AG08396 (cell line): Measurements from ENCODE around the gene ZNF519.
"Not testable (repeated sequence)": the region's sequence is repeated elsewhere in the genome, so short reads cannot be mapped to it uniquely, and the experiment has no call there.

Experiments
- DNase-seq: peaks from one replicate; pipeline ENCODE4 v3.0.0; 2012; ENCODE audit warnings: low spot score, mixed read lengths

The ZNF519 gene

DNA sequence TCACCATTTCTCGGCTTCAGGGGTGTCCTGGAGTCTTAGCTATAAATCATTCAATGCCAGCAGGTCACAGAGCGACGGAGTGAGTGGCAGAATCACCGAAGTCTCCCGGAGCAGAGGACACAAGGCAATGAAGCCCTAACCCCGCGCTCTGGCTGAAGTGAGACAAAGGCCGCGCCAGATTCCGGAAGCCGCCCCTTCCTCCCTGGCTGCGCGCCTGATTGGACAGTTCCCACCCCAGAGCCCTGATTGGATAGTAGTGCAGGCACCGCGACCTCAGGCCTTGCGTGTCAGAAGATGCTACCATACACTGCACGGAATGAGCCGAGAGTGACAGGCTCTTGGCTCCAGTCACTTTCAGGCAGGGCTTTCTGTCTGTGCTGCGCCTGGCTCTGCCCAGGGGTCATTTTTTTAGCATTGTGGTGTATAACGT lies at the start of gene ZNF519:
TSS of gene ZNF519 (minus strand) at position 165 of the 430 bp plus-strand sequence. CDS start at position 7, 158 bp downstream.
- peak; percentile 93 for DNase-seq

- DNase-seq = no peak
Observed at GRCh38 chr18:14179306-14179705, 47.1 kb upstream of the ZNF519 start.

DNA sequence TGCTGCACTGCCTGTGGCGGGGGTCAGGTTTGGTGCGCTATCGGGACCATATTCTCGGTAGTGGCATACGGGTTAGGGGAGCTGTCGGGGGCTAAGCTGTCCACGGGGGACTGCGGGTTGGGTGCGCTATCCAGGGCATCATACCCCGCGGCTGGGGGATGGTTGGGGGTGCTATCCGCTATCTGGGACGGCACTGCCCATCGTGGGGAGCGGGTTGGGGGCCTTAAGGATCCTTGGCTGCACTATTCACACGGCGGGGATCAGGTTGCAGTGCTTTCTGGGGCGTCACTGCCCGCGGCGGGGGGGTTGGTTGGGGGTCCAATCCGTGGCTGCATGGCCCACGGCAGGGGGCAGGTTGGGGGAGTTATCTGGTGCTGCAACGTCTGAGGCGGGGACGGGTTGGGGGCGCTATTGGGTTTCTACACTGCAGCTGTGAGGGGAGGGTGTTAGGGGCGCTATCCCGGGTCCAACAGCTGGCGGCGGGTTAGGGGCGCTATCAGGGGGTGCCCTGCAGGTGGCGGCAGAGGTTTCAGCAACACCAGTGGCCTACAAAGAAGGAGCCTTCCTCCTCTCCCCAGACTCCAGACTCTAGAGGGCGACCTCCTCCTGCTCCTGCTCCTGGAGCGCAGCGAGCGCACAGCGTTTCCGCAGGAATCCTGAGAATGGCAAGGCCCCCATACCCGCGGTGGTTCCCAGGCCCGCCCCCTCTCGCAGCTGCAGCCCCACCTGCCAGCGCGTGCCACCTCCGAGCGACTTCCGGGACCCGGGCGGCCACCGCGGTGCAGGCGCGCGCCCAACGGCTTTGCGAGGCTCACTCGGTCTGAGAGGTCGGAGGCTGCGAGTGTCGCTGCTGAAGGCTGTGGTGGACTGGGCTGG lies 46.3 kb upstream of the ZNF519 start:
- DNase-seq = peak; percentile 13

DNA sequence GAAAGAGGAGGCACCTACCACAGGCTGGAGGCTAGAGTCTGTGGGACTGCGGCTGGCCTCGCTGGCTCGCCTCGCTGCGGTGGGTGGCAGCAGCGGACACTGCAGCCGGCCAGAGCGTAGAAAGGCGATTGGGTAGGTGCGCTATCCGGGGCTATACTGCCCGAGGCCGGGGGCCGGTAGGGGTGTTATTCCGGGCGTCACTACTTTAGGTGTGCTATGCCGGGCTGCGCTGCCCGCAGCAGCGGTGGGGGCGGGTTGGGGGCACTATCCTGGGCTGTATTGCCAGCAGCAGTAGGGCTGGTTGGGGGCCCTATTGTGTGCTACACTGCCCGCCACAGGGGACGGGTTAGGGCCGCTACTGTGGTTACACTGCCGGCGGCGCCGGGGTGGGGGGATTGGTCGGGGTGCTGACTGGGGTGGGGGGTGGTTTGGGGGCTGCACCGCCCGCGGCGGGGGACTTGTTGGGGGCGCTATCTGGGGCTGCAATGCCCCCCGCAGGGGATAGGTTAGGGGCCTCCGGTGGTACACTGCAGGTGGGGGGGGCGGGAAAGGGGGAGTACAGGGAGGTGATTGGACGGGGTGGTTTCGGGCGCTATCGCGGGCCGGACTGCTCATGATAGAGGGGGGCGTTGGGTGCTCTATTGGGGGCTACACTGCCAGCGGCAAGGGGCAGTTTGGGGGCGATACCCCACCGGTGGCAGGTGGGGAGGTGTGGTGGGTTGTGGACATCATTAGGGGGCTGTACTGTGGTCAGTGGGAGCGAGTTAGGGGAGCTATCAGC lies 45.5 kb upstream of the ZNF519 start:
- not testable (repeated sequence) for DNase-seq

DNA sequence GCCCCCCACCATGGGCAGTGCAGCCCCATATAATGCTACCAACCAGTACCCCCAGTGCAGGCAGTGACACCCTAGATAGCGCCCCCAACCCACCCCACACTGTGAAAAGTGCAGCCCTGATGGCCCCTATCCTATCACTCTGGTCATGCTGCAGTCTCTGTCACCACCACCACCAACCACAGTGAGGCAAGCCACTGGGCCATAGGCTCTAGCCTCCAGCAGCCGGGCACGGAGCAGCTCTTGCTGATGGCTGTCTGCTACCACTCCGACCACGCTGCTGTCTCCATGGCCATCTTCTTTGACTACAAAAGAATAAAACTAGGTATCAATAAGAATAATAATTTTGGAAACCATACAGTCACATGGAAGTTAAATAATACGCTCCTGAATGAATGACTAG lies 43.2 kb upstream of the ZNF519 start:
- DNase-seq = not testable (repeated sequence)

DNA sequence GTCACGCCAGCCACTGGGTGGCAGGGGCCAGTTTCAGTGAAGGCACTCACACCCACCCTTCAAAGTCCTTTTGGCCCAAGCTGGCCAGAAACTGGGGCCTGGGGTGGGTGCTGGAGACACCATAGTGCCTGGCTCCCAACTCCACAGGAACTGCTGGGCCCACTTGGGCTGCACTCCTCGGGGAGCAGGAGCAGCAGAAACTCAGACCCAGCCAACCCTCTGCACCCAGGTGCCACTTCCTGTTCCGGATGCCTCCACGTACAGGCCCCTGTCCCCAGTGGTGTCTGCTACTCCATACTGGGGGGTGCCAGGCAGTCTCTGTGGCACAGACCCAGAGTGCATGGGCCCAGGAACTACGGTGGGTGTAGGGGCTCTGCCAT lies 42.5 kb upstream of the ZNF519 start:
- no peak for DNase-seq

DNA sequence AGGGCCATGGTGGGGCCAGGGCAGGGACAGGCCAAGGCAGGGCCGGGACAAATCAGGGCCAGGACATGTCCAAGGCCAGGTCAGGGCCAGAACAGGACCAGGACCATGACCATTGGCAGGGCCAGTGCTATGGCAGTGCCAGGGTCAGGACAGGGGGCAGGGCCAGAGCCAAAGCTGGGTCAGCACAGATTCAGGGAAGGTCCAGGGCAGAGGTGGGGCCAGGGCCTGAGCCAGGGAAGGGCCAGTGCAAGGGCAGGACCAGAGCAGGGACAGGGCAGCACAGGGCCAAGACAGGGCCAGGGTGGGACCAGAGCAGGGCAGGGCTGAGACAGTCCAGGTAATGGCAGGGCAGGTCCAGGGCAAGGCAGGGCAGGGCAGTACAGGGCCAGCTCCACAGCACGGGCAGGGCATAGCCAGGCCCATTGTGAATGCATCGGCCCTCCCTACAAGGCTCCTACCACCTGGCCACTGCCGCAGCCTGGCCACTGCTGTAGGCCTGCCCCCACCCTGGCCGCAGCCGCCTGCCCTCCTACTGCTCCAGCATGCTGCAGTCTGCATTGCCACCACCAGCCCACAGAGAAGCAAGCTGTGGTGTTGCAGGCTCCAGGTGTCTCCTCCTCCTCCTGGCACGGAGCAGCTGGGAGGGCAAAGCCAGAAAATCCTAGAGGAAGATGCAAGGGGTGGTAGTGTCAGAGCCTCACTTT lies 41.9 kb upstream of the ZNF519 start:
- not testable (repeated sequence) for DNase-seq

DNA sequence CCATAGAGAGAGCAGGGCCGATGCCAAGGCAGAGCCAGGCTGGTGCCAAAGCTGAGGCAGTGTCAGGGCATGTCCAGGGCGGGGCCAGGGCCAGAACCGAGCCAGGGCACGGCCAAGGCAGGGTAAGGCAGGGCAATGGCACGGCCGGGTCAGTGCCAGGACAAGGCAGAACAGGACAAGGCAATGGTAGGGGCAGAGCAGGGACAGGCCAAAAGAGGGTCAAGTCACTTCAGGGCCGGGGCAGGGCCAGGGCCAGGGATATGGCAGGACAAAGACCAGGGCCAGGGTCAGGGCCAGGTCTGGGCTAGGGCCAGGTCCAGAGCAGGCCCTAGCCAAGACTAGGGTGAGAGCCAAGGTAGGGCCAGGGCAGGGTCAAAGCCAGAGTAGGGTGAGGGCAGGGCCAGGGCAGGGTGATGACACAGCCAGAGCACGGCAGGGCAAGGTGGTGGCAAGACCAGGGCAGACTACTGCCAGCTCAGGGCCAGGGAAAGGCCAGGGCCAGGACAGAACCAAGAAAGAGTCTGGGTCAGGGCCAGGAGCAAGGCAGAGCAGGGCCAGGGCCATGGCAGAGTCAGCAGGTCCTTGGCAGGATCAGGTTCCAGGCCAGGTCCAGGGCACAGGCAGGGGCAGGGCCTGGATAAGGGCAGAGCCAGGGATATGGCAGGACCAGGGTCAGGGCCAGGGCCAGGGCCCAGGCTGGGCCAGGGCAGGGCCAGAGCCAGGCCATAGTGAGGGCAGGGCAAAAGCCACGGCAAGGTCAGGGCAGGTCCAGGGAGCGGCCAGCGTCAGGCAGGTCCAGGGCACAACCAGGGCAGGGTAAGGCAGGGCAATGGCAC lies 41.1 kb upstream of the ZNF519 start:
- not testable (repeated sequence) for DNase-seq

GRCh38 chr18:14172142-14173115 lies 40.2 kb upstream of the ZNF519 start:
- not testable (repeated sequence) for DNase-seq

- DNase-seq = not testable (repeated sequence)
Observed at GRCh38 chr18:14171301-14172141, 39.3 kb upstream of the ZNF519 start.

DNA sequence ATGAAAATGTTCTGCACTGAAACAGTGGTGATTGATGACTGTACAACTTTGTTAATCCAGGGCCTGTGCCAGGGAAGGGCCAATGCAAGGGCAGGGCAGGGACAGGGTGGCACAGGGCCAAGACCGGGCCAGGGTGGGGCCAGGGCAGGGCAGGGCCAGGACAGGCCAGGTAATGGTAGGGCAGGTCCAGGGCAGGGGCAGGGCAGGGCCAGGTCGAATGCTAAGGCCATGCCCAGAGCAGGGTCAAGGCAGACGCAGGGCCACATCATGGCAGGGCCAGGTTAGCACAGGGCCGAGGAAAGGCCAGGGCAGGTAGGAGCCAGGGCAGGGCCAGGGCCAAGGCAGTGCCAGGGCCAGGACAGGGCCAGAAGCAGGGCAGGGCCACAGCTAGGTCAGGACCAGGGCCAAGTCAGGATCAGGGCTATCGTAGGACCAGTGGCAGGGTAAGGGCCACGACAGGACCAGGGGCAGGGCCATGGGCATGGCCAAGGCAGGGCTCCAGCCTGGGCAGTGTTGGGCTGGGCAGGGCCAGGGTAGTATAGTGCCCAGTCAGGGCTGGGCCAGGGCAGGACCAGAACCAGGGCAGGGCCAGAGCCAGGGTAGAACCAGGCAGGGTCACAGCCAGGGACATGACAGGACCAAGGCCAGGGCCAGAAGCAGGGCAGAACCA lies 38.3 kb upstream of the ZNF519 start:
- not testable (repeated sequence) for DNase-seq

- DNase-seq = not testable (repeated sequence)
Observed at GRCh38 chr18:14162915-14163314, 30.7 kb upstream of the ZNF519 start.

DNA sequence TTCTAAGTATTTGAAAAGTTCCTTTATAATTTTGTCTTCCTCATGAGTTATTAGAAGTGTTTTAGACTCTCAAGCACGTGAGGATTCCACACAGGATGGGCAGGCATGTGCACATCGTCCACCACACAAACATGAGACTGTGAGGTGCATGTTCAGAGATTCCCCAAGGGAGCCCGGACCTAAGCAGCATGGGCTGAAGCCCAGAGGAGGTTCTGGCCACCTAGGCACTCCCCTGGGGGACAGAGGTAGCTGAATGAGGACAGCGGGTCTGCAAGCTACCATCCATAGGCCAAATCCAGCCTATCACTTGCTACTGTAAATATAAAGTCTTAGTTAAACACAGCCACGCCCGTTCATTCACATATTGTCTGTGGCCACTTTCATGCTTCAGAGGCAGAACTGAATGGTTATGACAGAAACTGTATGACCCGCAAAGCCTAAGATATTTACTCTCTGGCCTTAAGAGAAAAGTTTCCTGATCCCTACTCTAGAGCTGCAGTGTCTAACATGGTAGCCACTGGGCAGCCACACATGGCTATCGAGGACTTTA lies 19.4 kb upstream of the ZNF519 start:
- not testable (repeated sequence) for DNase-seq

DNA sequence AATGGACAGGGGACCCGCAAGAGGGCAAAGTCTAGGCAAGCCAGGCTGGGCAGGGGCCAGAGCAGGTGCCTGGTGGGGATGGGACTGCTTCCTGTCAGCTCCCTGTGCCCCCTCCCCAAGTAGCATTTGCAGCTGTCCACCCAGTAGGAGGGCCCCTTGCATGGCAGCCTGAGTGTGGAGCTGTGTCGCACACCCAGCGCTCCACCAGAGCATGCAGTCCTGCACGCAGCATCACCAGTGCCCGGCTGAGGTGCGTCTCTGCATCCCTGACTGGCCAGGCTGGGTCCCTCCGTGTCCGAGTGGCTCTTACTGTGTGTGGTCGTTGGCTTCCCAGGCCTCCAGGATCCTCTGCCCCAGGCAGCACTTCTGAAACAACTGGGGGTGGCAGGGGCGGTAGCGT lies 18.5 kb upstream of the ZNF519 start:
- not testable (repeated sequence) for DNase-seq

DNA sequence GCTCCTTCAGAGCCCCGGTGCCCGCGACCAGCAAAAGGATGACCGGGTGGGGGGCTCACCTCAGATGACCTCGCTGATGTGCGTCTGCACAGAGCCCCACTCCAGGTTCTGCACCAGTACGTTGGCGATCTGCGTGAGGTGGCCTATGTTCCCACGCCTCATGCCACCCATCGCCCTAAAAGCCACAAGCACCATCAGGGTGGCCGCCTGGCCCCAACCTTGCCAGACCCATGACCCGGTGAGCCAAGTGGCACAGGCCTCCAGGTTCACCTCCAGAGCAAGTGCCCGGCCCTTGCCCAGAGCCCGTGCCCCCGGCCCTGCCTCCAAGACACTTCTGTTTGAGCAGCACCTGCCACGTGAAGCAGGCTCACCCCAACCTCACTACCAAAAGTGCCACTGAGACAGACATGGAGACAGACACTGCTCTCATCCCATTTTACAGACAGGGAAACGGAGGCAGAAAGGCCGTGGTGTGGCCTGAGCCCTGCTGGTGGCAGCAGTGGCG lies 17.7 kb upstream of the ZNF519 start:
- not testable (repeated sequence) for DNase-seq

GRCh38 chr18:14149121-14149850 lies 17.1 kb upstream of the ZNF519 start:
- not testable (repeated sequence) for DNase-seq
